HAP-1 (cell line): Measurements from ENCODE around the gene LRP5.

Experiments used
- DNase-seq, 2 experiments: peaks; one replicate each; pipeline ENCODE4 v3.0.0-alpha.2; 2016 to 2020; ENCODE audit warnings: low spot score in 2 of 2
- H3K27me3 ChIP-seq: fragments of 250-450 bp; sonication (Bioruptor Pico); 2 replicates; pipeline ENCODE4 v1.5.1; 2020; ENCODE audit warnings: low read depth, mild to moderate bottlenecking, moderate library complexity
- H3K36me3 ChIP-seq: fragments of 250-450 bp; sonication (Bioruptor Pico); replicated peaks from 2 replicates; pipeline ENCODE4 v1.5.1; 2020; ENCODE audit warnings: mild to moderate bottlenecking
- H3K4me1 ChIP-seq: fragments of 250-450 bp; sonication (Bioruptor Pico); 2 replicates; pipeline ENCODE4 v1.5.1; 2020; ENCODE audit warnings: mild to moderate bottlenecking
- H3K4me3 ChIP-seq: fragments of 250-450 bp; sonication (Bioruptor Pico); 2 replicates; pipeline ENCODE4 v1.5.1; 2020; ENCODE audit warnings: mild to moderate bottlenecking, moderate library complexity
- H3K9me3 ChIP-seq: fragments of 250-450 bp; sonication (Bioruptor Pico); 2 replicates; pipeline ENCODE4 v1.5.1; 2020; ENCODE audit warnings: mild to moderate bottlenecking, moderate library complexity
- in situ Hi-C: fragments of 300-500 bp; cut with MboI; formaldehyde crosslinking; loops from 3 replicates; pipeline ENCODE4 v1.14.3; 2020; ENCODE audit warnings: low sequenced_read_pairs, inconsistent platforms, mixed read lengths

The LRP5 gene

DNA sequence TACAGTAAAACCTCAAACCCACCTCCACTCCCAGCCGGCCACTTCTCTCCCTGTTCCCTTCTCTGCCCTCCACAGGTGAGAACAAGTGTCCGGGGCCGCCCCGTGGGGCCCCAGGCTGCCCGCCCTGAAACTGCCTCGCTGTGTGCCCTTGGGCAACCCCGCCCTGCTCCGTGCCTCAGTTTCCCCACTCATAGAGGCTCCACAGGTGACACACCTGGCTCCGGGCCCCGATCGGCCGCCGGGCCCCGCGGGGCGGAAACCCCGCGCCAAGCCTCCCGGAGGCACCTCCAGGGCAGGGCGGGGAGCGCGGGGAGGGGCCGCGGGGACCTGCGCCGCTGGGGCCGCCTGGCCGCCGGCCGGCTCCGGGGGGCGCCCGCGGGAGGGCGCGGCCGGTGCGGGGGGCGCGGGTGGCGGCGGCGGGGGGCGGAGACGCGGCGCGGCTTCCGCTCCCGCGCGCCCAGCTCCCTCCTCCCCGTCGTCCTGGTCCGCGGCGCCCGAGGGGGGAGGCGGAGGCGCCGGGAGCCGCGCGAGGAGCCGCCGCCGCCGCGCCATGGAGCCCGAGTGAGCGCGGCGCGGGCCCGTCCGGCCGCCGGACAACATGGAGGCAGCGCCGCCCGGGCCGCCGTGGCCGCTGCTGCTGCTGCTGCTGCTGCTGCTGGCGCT lies at the start of gene LRP5:
TSS of gene LRP5 (plus strand) at position 475 of the 663 bp plus-strand sequence. CDS start at position 599, 124 bp downstream.
- Histone ChIP-seq H3K4me3 (peak within 1 kb of the TSS; percentile 73), H3K36me3 (peaks cover 3% of the 10 kb centered on the region; the same call in 1 of the 2 replicates), H3K27me3 (no peaks in the 10 kb centered on the region), H3K9me3 (no peaks in the 10 kb centered on the region), H3K4me1 (peaks cover 11% of the 10 kb centered on the region)
- DNase-seq, result peak; percentile 12 to 60
- in situ Hi-C loops, result no loop called here

DNA sequence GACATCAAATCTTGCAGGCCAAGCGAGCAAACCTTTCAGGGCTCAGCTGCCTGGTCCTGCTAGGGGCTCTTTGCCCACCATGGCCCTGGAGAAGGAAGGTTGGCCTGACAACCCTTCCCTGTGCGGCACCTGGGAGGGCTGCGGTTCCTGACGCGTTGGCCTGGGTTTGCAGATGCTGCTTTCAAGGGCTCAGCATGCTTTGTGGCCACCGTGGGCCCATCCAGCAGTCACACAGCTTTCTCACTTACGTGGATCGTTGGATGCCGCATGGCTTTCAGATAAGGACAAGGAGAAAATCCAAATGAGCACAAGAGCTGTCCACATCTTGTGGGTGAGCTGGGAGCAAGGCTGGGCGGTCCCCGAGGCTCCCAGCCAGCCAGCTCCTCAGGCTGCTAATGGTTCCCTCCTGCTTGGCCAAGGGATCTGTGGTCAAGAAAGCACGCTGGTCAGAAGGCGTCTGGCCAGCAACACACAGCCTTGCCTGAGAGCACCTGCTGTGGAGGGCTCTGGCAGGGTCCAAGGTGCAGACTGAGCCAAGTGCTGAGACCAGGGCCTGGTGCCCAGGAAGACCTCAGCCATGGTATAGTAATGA lies 48.9 kb upstream of the LRP5 start:
- in situ Hi-C loops, result loop anchor here (25.0 kb wide), 1 partner anchor 1399 kb away; no protein-coding TSS in a partner anchor

DNA sequence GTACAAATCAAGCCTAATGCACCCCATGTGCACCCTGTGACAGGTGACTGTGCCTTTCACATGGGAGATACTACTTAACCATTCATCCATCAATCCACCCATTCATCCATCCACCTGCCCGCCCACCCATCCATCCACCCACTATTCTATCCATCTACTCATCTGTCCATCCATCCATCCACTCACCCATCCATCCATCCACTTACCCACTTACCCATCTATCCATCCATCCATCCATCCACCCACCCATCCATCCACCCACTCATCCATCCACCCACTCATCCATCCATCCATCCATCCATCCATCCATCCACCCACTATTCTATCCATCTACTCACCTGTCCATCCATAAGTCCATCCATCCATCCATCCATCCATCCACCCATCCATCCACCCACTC lies 48.1 kb upstream of the LRP5 start:
- peaks cover 72% of the 10 kb centered on the region for H3K36me3 ChIP-seq

More for the DNA sequence above, 48.9 kb upstream of the LRP5 start:
- no peak for DNase-seq
- no peaks in the 10 kb centered on the region for H3K9me3 ChIP-seq
- no peak overlapping the region for H3K4me3 ChIP-seq
- peaks cover 70% of the 10 kb centered on the region for H3K36me3 ChIP-seq
- no peaks in the 10 kb centered on the region for H3K27me3 ChIP-seq
- H3K4me1 ChIP-seq, result no peaks in the 10 kb centered on the region

DNA sequence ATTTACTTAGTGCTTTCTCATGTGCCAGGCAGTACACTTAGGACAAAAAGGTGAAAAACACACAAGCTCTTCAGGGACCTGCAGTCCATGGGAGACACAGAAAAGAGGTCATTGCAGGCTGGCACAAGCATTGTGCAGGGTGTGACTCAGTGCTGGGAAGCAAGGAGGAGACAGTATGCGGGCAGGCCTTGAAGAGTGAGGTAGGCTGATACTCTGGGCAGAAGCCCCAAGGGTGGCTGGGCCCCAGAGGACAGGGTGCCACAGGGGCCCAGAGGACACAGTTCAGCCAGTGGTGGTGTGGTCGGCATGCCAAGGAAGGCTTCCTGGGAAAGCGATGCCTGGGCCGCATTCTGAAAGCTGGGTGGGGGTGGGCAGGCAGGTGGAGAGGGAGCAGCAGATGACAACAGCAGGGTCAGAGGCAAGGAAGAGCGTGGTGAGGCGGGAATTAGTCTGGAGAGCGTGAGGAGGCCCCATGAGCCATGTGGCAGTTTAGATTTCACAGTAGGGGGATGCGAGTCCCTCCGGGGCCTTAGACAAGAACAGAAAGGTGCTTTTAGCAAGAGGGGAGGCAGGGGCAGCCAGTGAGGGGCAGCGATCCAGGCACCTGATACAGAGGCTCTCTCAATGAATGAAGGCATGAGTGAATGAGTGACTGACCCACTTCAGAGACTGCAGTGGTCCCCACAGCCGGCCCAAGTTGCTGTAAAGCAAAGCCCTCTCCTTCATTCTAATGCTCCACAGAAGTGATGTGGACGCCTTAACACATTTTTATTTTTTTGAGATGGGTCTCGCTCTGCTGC lies 47.5 kb upstream of the LRP5 start:
- in situ Hi-C loops, result loop anchor here (25.0 kb wide), 1 partner anchor 1397 kb away; no protein-coding TSS in a partner anchor
- no peak for DNase-seq
- H3K36me3 ChIP-seq, result peaks cover 72% of the 10 kb centered on the region

More for the DNA sequence above, 48.1 kb upstream of the LRP5 start:
- no peaks in the 10 kb centered on the region for H3K4me1 ChIP-seq
- no peaks in the 10 kb centered on the region for H3K27me3 ChIP-seq
- in situ Hi-C loops, result loop anchor here (25.0 kb wide), 1 partner anchor 1398 kb away; no protein-coding TSS in a partner anchor
- DNase-seq, result no peak
- no peak overlapping the region for H3K4me3 ChIP-seq
- no peaks in the 10 kb centered on the region for H3K9me3 ChIP-seq

DNA sequence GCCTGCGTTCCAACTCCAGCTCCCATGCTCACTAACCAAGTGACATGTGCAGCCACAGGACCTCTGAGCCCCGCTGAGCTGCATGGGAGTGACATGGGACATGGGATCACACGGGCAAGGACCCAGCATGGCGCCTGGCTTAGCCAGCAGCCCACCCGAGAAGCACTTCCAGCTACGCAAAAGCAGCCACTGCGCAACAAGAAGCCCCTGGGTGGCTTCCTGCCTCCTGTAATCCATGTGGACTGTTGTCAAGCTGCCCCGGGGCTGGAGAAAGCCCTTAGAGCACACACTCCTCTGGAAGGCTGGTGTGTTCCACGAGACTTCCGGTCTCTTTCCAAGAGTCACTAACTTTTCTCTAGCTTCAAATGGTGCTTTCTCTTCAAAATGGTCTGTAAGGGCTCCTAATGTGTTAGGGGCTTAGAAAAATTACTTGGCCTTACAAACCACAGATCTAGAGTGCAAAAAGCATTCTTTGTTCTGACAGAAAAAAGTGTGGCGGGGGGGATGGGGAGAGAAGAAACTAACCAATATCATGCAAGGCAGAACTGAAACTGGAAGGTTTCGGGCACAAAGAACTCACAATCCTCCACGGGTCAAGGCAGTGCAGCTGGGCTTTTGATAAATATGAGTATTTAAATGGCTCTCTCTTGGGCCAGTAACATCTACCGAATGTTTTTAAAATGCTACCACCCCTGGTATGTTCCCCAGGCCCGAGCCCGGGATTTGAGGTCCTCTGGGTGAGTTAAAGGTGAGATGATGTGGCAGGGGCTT lies 46.1 kb upstream of the LRP5 start:
- in situ Hi-C loops, result loop anchor here (25.0 kb wide), 1 partner anchor 1396 kb away; no protein-coding TSS in a partner anchor
- no peaks in the 10 kb centered on the region for H3K27me3 ChIP-seq
- DNase-seq, result no peak
- H3K36me3 ChIP-seq, result peaks cover 65% of the 10 kb centered on the region
- no peaks in the 10 kb centered on the region for H3K9me3 ChIP-seq
- H3K4me1 ChIP-seq, result peaks cover 4% of the 10 kb centered on the region
- H3K4me3 ChIP-seq, result no peak overlapping the region

More for the DNA sequence above, 47.5 kb upstream of the LRP5 start:
- Histone ChIP-seq H3K27me3 (no peaks in the 10 kb centered on the region), H3K9me3 (no peaks in the 10 kb centered on the region), H3K4me3 (no peak overlapping the region), H3K4me1 (no peaks in the 10 kb centered on the region)

DNA sequence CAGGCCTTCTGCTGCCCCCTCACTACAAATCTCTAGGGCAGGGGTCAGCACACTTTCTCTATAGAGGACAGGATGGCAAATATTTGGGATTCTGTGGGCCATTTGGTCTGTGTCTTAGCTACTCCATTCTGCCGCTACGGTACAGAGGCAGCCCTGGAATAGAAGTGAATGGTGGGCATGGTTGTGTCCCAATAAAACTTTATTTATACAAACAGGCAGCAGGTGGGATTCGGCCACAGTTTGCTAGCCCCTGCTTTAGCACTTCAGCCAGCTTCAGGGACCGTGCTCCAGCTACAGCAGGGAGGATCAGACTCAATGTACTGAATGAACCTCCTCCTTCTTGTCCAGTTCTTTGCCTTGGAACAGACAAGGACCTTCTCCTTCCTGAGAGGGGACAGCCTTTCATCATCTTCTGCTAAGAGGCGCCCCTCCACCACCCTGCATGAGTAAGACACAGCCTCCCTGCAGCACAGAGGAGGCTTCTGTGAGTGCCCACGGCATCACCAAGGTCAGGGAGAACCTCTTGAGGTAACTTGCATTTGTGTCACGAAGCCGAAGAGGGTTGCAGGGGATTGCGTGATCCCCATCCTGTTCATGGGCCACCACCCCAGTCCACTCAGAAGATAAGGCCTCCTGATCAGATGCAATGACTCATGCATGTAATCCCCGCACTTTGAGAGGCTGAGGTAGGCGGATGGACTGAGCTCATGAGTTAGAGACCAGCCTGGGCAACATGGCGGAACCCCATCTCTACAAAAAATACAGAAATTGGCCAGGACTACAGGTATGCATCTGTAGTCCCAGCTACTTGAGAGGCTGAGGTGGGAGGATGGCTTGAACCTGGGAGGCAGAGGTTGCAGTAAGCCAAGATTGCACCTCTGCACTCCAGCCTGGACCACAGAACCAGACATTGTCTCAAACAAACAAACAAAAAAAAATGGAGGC lies 45.2 kb upstream of the LRP5 start:
- Histone ChIP-seq H3K36me3 (peaks cover 56% of the 10 kb centered on the region), H3K27me3 (no peaks in the 10 kb centered on the region), H3K9me3 (no peaks in the 10 kb centered on the region), H3K4me3 (no peak overlapping the region), H3K4me1 (peaks cover 4% of the 10 kb centered on the region)
- in situ Hi-C loops, result loop anchor here (25.0 kb wide), 1 partner anchor 1395 kb away; no protein-coding TSS in a partner anchor
- no peak for DNase-seq

DNA sequence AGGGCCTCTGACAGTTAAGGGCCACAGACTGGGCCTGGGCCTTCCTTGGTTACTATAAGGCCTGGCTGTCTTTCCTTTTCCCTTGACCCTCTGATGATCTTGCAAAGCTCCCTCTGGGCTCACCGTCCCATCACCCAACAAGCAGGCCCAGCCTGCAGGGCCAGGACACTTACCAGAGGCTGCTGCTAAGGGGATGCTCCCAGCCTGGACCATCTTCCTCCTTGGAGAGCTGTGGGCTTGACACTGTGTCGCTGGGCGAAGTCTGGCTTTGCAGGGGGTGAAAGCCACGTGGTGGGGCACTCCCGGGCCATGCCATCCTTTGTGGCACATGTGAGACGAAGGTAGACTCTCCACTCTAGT lies 44.5 kb upstream of the LRP5 start:
- Histone ChIP-seq H3K36me3 (peaks cover 49% of the 10 kb centered on the region), H3K4me3 (no peak overlapping the region), H3K4me1 (peaks cover 4% of the 10 kb centered on the region), H3K27me3 (no peaks in the 10 kb centered on the region), H3K9me3 (no peaks in the 10 kb centered on the region)
- in situ Hi-C loops, result loop anchor here (25.0 kb wide), 1 partner anchor 1394 kb away; no protein-coding TSS in a partner anchor
- no peak for DNase-seq

DNA sequence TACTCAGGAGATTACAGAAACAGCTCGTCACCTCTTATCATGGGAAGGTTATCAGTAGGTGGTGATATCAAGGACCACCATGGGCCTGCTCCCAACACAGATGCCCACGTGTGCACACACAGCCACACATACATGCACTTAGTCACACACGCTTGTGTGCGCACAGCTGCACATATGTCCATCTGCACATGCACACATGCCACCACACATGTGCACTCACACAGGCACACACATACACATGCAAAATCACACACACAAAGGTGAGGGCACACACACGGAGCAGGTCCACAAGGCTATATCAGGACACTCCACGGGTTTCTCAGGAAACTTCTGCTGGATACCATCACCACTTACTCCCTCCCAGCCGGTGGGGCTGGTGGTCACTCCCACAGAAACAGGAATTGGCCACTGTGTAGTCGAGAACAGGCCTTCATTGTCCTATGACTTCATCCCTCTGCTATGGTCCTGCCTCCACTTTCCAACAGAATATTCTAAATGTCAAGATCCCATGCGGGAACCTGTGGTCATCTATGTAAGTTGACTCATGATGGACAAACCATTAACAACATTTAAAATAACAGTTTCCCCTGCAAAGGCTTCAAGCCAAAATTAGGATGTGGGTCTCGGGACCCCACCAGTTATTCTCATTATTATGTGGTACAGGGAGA lies 42.8 kb upstream of the LRP5 start:
- H3K36me3 ChIP-seq, result peaks cover 41% of the 10 kb centered on the region
- no peaks in the 10 kb centered on the region for H3K27me3 ChIP-seq
- H3K4me1 ChIP-seq, result peaks cover 4% of the 10 kb centered on the region
- in situ Hi-C loops, result loop anchor here (25.0 kb wide), 1 partner anchor 1393 kb away; no protein-coding TSS in a partner anchor
- no peaks in the 10 kb centered on the region for H3K9me3 ChIP-seq
- H3K4me3 ChIP-seq, result no peak overlapping the region
- DNase-seq, result no peak

DNA sequence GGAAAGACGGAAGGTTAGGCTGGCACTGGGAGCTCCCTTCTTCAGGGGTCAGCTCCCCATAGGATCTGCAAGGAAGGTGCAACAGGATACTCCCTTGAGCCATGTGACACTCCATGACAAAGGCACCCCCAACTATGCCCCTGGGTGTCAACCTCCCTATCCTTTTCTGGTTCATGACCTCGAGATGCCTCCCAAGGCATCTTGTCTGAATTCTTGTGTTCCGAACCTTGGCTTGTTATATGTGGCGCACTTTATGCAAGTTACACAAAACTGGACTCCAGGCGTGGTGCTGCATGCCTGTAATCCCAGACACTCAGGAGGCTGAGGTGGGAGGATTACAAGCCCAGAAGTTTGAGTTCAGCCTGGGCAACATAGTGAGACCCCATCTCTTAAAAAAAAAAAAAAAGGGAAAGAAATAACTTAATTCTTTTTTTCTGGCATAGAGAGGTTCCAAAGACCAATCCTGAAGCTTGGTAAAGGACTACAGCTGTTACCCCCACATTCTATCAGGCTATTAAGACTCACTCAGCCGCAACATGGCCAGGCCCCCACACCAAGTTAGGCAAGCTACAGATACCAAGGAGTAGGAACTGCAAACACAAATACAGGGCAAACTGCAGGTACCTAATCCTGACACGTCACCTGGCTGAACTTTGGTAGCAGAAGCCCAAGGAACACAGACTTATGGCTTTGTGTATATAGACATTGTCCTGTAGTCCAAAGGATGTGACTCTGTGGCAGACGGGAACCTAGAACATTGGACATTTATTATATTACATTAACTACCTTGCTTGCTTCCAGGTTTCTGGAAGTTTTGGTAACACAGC lies 42.0 kb upstream of the LRP5 start:
- Histone ChIP-seq H3K4me1 (peaks cover 4% of the 10 kb centered on the region), H3K27me3 (no peaks in the 10 kb centered on the region), H3K4me3 (peak overlapping the region; percentile 97), H3K36me3 (peaks cover 33% of the 10 kb centered on the region), H3K9me3 (no peaks in the 10 kb centered on the region)
- no peak for DNase-seq
- in situ Hi-C loops, result loop anchor here (25.0 kb wide), 1 partner anchor 1392 kb away; no protein-coding TSS in a partner anchor

DNA sequence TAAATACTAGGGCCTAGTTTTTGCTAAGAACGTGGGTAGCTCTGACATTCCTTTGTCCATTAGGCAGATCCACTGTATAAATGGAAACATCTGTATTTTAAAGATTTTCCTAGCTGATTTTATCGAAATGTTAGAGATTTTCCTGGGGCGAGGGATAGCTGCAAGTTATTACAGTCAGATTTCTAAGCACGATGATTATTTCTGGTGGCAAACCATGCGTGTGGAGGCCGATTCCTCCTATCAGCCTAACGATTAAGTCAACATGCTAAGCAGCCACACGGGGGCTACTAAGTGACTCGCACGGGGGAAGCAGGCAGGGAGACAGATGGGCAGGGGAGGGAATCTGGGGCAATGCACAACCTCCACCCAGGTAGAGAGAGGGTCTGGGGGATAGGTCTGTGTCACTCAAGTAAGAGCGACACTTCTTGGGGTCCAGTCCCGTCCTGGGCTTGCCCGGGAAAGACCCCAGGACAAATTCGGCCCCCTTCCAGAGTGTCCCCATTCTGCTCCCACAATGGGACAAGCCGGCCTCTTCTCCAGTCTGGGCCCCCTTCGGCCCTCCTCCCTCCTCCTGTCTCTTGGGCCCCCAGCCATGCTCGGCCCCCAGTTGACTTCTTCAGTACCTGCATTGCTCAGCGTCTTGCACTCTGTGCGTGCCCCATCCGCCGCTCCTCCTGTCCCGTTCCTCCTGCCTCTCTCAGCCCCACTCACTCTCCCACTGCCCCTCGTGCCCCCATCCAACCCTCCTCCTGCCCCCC lies 41.2 kb upstream of the LRP5 start:
- peak; percentile 72 to 82 for DNase-seq
- Histone ChIP-seq H3K27me3 (no peaks in the 10 kb centered on the region), H3K4me1 (peaks cover 4% of the 10 kb centered on the region), H3K36me3 (peaks cover 25% of the 10 kb centered on the region), H3K4me3 (peak overlapping the region; percentile 97), H3K9me3 (no peaks in the 10 kb centered on the region)
- in situ Hi-C loops, result loop anchor here (25.0 kb wide), 1 partner anchor 1391 kb away; no protein-coding TSS in a partner anchor
